Measurements from ENCODE around the gene ZMYND10. TPM values are rescaled to one million over a fixed set of nuclear protein-coding genes. Genes with fewer than 3 reads are reported as not detected.

The ZMYND10 gene
- total and polyA plus RNA-seq, 9 of the 15 experiments (the other 6 are each of a cell fraction or from before 2014, with no cell fraction given) = 0.20 to 2.8 (median 0.70) TPM

DNA sequence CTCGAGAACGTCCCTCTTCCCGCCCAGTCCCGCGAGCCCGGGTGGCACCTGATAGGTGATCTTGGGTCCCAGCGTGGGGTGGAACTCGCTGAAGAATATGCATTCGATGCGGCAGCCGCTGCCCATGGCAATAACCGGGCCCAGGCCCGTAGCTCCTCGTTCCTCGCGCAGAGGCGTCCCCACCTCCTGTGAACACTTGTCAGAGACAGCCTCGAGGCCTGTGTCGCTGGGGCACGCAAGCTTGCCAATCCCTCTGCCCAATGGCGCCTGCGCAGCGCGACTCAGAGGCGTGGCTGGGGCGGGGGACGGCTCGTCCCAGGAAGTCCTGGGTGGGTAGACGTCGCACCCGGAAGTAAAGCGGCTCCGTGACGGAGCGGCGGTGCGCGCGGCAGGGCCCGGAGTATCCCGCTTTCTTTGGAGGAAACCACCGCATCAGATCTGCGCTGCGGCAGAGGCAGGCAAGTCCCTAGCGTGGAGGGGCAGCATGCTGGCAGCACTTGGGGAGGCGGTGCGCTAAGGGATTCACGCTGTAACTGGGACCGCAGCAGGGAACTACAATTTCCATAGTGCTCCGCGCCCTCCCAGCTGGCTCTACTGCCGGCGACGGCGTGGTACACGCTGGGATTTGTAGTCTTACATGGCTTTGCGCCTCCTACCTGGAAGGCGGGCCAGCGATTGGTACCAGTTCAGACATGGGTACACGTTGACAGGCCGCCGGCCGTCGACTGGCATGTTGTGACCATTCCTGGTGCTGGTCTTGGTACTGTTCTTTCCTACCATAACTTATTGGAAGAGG, 5.2 kb upstream of the ZMYND10 start, which contains the start of the genes CYB561D2 and NPRL2 (continued):
- TF ChIP-seq IRF2 (CRISPR knock-in tag; IDR thresholded peaks at IDR 0.05) (no peak), CBFA2T2 (conservative IDR thresholded peaks at IDR 0.05) (no peak), BCOR (IDR thresholded peaks at IDR 0.05) (no peak), ERF (CRISPR knock-in tag; IDR thresholded peaks at IDR 0.05) (peak; percentile 60; the same call in 1 of the 2 replicates), ZFP36 (IDR thresholded peaks at IDR 0.05; ENCODE audit: low read depth, low read length, partially characterized antibody) (no peak), ILF3 (IDR thresholded peaks at IDR 0.05; ENCODE audit: borderline replicate concordance) (no peak), FOXJ3 (CRISPR knock-in tag; IDR thresholded peaks at IDR 0.05) (no peak), ZNF778 (CRISPR knock-in tag; IDR thresholded peaks at IDR 0.05) (no peak), ZKSCAN1 (IDR thresholded peaks at IDR 0.05; ENCODE audit: low read depth, low read length) (no peak), POLR2A (conservative IDR thresholded peaks at IDR 0.05) (peak; percentile 71), KLF16 (IDR thresholded peaks at IDR 0.05) (no peak), ARHGAP35 (IDR thresholded peaks at IDR 0.05; ENCODE audit: partially characterized antibody) (no peak), SNIP1 (IDR thresholded peaks at IDR 0.05; ENCODE audit: low read depth) (no peak), ETV5 (CRISPR knock-in tag; IDR thresholded peaks at IDR 0.05; ENCODE audit: low read depth) (peak; percentile 59; the same call in 1 of the 2 replicates), KLF1 (tag; IDR thresholded peaks at IDR 0.05) (no peak), GTF2E2 (tag; IDR thresholded peaks at IDR 0.05) (no peak)
- TF ChIP-seq, protein P1, sequence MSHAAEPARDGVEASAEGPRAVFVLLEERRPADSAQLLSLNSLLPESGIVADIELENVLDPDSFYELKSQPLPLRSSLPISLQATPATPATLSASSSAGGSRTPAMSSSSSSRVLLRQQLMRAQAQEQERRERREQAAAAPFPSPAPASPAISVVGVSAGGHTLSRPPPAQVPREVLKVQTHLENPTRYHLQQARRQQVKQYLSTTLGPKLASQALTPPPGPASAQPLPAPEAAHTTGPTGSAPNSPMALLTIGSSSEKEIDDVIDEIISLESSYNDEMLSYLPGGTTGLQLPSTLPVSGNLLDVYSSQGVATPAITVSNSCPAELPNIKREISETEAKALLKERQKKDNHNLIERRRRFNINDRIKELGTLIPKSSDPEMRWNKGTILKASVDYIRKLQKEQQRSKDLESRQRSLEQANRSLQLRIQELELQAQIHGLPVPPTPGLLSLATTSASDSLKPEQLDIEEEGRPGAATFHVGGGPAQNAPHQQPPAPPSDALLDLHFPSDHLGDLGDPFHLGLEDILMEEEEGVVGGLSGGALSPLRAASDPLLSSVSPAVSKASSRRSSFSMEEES (CRISPR knock-in tag; IDR thresholded peaks at IDR 0.05) = 0 out of 2 replicates have a peak, but pooled peaks have one; percentile 8
- TF ChIP-seq, protein P2, sequence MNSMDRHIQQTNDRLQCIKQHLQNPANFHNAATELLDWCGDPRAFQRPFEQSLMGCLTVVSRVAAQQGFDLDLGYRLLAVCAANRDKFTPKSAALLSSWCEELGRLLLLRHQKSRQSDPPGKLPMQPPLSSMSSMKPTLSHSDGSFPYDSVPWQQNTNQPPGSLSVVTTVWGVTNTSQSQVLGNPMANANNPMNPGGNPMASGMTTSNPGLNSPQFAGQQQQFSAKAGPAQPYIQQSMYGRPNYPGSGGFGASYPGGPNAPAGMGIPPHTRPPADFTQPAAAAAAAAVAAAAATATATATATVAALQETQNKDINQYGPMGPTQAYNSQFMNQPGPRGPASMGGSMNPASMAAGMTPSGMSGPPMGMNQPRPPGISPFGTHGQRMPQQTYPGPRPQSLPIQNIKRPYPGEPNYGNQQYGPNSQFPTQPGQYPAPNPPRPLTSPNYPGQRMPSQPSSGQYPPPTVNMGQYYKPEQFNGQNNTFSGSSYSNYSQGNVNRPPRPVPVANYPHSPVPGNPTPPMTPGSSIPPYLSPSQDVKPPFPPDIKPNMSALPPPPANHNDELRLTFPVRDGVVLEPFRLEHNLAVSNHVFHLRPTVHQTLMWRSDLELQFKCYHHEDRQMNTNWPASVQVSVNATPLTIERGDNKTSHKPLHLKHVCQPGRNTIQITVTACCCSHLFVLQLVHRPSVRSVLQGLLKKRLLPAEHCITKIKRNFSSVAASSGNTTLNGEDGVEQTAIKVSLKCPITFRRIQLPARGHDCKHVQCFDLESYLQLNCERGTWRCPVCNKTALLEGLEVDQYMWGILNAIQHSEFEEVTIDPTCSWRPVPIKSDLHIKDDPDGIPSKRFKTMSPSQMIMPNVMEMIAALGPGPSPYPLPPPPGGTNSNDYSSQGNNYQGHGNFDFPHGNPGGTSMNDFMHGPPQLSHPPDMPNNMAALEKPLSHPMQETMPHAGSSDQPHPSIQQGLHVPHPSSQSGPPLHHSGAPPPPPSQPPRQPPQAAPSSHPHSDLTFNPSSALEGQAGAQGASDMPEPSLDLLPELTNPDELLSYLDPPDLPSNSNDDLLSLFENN (IDR thresholded peaks at IDR 0.05; ENCODE audit: low read depth in 2 of 2, low read length in 2 of 2) = no peak
- TF ChIP-seq, protein P3, sequence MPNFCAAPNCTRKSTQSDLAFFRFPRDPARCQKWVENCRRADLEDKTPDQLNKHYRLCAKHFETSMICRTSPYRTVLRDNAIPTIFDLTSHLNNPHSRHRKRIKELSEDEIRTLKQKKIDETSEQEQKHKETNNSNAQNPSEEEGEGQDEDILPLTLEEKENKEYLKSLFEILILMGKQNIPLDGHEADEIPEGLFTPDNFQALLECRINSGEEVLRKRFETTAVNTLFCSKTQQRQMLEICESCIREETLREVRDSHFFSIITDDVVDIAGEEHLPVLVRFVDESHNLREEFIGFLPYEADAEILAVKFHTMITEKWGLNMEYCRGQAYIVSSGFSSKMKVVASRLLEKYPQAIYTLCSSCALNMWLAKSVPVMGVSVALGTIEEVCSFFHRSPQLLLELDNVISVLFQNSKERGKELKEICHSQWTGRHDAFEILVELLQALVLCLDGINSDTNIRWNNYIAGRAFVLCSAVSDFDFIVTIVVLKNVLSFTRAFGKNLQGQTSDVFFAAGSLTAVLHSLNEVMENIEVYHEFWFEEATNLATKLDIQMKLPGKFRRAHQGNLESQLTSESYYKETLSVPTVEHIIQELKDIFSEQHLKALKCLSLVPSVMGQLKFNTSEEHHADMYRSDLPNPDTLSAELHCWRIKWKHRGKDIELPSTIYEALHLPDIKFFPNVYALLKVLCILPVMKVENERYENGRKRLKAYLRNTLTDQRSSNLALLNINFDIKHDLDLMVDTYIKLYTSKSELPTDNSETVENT (CRISPR knock-in tag; IDR thresholded peaks at IDR 0.05) = no peak
- TF ChIP-seq, protein P4, sequence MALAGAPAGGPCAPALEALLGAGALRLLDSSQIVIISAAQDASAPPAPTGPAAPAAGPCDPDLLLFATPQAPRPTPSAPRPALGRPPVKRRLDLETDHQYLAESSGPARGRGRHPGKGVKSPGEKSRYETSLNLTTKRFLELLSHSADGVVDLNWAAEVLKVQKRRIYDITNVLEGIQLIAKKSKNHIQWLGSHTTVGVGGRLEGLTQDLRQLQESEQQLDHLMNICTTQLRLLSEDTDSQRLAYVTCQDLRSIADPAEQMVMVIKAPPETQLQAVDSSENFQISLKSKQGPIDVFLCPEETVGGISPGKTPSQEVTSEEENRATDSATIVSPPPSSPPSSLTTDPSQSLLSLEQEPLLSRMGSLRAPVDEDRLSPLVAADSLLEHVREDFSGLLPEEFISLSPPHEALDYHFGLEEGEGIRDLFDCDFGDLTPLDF (CRISPR knock-in tag; IDR thresholded peaks at IDR 0.05) = no peak

Measured in K562 (cell line).